HG03342 (cell line): ENCODE results near the gene TMEM238.
"Not testable (repeated sequence)": the region's sequence is repeated elsewhere in the genome, so short reads cannot be mapped to it uniquely, and the experiment has no call there.

Source experiments
- ATAC-seq: cut with Tn5 transposase; IDR thresholded peaks from one replicate; pipeline ENCODE4 v1.9.1; 2021; ENCODE audit warnings: mild to moderate bottlenecking, moderate library complexity; ENCODE audit not compliant: unreplicated experiment

Gene TMEM238

GRCh38 chr19:55402509-55402908 lies 18.4 kb upstream of the TMEM238 start:
- no peak for ATAC-seq

GRCh38 chr19:55401390-55401789 lies 17.3 kb upstream of the TMEM238 start:
- not testable (repeated sequence) for ATAC-seq

DNA sequence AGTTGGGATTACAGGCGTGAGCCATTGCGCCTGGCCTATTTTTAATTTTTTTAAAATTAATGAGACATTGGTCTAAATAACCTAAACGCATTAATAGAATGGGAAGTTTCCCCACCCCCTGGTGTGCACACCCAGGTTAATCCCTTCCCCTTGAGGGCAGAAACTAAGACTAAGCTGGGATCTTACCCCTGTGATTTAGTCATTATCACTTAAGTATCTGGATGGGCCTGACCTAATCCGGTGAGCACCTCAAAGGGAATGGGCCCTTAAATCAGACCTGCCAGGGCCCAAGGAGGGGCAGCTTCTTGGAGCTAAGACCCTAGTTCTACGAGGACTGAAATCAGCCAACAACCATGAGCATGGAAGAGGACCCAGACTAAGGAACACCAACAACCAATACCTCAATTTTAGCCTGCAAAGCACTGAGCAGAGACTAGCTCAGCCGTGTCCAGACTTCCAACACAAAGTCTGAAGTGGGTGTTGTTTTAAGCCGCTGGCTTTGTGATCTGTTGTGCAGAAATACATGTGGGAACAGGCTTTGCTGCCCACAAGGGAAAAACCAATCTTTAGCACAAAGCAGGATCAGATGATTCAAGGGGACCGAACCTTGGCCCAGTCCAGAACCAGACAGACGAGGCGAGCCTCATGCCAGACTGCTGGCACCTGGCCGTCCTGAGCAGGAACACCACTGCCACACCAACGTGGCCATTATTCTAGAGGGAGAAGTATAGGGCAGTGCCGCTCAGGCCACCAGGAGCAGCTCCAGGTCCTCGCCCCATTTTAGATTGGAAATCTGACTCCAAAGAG lies 16.4 kb upstream of the TMEM238 start:
- no peak for ATAC-seq

- no peak for ATAC-seq
These were observed 14.3 kb upstream of the TMEM238 start for GRCh38 chr19:55398200-55398925.

GRCh38 chr19:55392820-55393761 lies 9.0 kb upstream of the TMEM238 start:
- ATAC-seq, result no peak

DNA sequence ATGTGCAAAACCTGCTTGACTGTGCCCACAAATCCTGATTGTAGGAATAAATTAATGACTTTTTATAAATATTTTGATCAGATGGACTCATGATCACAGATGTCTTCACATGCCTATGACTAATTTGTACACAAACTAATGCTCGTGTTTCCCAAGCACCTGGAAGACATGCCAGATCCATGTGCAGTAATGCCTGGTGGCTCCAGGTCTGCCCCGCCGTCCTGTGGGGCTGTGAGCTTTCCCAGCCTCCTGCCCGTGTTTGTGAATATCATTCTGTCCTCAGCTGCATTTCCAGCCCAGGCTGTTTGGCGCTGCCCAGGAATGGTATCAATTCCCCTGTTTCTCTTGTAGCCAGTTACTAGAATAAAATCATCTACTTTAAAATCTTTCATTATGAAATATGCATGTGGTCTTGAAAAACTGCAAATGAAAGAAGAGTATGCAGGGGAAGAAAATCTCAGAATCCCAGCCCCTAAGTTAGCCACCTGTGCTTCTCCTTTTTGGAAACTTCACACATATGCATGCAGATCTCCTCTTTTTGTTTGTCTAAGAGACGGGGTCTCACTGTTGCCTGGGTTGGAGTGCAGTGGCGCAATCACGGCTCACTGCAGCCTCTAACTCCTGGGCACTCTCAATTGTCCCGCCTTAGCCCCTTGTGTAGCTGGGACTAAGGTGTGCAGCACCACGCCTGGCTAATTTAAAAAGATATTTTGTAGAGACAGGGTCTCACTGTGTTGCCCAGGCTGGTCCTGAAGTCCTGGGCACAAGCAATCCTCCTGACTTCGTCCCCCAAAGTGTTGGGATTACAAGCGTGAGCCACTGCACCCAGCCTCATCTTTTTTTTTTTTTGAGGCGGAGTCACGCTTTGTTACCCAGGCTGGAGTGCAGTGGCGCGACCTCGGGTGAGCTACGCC lies 7.9 kb upstream of the TMEM238 start:
- ATAC-seq, result no peak

GRCh38 chr19:55391191-55391670 lies 7.1 kb upstream of the TMEM238 start:
- no peak for ATAC-seq

DNA sequence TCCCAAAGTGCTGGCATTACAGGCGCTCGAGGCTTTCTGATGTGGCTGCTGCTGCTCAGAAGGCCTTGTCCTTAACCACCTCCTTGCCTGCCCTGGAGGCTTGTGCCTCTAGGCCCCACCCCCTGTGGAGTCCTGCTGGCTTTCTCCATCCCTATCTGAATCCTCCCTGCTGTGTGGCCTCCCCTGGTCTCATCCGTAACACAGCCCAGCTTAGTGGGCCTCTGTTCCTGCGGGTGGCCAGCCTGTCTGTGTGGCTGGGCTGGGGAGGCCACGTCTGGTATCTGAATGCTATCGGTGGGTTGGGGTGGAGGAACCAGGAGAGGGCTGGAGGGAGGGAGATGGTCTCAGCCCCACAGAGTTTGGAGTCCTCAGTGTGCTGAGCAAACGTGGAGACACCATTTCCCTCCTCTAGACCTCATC lies 6.4 kb upstream of the TMEM238 start:
- ATAC-seq, result no peak

DNA sequence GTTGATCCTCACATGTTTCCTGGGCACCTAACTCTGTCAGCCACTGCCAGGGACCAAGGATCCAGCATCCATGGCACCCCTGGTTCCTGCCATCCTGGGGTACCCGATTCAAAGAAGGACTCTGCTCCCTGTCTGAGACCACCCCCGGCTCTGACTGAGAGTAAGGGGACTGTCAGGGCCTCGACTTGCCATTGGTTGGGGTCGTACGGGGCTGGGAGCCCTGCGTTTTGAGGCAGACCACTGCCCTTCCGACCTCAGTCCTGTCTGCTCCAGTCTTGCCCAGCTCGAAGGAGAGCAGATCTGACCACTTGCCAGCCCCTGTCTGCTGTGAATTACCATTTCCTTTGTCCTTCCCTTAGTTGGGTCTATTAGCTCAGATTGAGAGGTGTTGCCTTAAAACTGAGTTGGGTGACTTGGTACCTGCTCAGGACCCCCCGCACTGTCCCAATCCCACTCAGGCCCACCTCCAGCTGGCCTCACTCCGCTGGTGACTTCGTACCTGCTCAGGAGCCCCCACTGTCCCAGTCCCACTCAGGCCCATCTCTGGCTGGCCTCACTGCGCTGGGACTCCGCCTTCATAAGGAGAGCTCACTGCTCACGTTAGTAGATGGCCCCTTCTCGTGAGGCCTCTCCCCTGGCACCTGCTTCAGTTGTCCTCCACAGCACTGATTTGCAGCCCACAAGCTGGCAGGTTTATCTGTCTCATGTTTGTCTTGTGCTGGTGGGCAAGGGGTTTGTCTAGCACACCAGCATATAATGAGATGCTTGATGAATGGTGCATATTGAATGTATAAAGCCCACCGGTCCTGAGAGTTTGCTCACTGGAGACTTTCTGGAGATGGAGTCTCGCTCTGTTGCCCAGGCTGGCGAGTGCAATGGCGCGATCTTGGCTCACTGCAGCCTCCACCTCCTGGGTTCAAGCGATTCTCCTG lies 5.6 kb upstream of the TMEM238 start:
- no peak for ATAC-seq

DNA sequence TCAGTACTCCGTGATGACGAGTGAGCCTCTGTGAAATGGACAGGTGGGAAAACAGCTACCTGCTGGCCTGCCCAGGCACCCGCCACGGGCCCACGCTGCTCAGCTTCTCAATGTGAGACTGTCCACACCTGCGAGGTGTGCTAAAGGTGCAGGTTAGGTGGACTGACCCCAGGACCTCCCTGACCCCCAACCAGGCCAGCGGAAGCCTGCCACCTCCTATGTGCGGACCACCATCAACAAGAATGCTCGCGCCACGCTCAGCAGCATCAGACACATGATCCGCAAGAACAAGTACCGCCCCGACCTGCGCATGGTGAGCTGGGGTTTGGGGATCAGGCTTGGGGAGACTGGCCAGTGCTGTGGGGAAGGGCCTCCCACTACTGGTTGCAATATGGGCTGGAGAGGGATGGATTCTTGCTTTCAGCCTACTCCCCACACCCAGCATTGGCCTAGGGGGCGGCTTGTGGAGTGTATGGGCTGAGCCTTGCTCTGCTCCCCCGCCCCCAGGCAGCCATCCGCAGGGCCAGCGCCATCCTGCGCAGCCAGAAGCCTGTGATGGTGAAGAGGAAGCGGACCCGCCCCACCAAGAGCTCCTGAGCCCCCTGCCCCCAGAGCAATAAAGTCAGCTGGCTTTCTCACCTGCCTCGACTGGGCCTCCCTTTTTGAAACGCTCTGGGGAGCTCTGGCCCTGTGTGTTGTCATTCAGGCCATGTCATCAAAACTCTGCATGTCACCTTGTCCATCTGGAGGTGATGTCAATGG lies 3.8 kb upstream of the TMEM238 start:
- no peak for ATAC-seq

DNA sequence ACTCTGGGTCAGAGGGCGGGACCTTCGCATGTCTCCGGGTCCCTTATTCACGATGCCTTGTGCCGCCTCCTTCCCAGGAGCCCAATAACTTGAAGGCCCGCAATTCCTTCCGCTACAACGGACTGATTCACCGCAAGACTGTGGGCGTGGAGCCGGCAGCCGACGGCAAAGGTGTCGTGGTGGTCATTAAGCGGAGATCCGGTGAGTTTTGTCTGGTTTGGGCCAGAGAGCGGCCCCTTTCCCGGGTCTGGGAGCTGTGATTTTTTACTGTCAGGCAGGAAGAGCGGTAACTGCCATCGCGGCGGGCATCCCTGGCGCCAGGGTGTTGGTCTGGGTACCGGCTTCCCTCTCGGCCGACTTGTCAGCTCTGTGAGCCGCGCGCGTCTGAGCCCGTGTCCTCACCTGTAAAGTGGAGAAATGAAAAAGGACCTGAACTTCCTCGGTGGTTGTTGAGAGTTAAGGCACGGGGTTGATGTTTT lies 2.4 kb upstream of the TMEM238 start:
- ATAC-seq, result no peak

DNA sequence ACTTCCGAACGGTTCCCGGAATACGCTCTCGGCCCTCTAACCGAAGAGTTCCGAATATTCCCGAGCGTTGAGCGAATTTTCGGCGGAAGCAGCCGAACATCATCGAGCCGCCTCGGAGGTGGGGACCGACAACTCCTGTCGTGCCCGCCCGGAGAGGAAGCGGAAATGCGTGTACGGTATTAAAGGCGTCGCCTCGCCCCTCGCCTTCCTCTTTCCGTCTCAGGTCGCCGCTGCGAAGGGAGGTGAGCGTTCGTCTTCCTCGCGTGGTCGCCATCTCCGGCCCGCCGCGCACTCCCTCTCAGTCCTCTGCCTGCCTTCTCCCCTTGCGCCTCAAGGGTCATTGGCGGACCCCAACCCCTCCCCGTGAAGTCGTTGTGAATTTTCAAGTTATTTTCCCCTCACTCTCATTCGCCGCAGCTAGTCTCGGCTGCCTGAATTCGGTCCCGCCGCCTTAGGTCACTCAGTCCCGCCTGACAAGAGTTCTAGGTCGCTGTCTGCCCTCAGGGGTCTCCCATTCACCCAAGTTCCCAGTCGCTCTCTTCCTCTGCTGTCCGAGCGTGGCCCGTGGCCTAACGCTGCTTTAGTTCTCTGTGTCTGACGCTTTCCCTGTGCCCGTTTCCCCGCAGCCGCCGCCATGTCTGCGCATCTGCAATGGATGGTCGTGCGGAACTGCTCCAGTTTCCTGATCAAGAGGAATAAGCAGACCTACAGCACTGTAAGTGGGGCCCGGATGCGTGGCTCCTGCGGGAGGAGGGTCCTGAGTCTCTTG lies 1.8 kb upstream of the TMEM238 start, which contains the start of gene RPL28:
RPL28 (plus strand) TSS at position 209 of the 769 bp plus-strand sequence; CDS start at position 635, 426 bp downstream.
- peak; percentile 63 for ATAC-seq

GRCh38 chr19:55384920-55385723 lies 1.0 kb upstream of the TMEM238 start:
- ATAC-seq, result peak; percentile 52

GRCh38 chr19:55383279-55384130 lies 587 bp downstream of the TMEM238 start:
- ATAC-seq, result no peak

GRCh38 chr19:55382522-55383054 lies 1.5 kb downstream of the TMEM238 start:
- ATAC-seq, result no peak
